Gastroesophageal sphincter (tissue), 3 donors: ENCODE results near the gene CLEC14A.

Experiments used
- CTCF ChIP-seq, 4 experiments: fragments of 200-600 bp in 2 of 4; fragments of 450-650 bp in 2 of 4; sonication (generic) in 1 of 4; IDR thresholded peaks; one replicate each; pipeline ENCODE4 v1.5.1; 2017 to 2019; ENCODE audit warnings: antibody characterized with exemption in 4 of 4, mild to moderate bottlenecking in 2 of 4, moderate library complexity in 2 of 4
- POLR2A ChIP-seq, 2 donors: fragments of 450-650 bp; IDR thresholded peaks; one replicate each; pipeline ENCODE4 v1.6.1; 2017; ENCODE audit warnings: antibody characterized with exemption in 2 of 2, mild to moderate bottlenecking in 2 of 2, moderate library complexity in 1 of 2

DNA sequence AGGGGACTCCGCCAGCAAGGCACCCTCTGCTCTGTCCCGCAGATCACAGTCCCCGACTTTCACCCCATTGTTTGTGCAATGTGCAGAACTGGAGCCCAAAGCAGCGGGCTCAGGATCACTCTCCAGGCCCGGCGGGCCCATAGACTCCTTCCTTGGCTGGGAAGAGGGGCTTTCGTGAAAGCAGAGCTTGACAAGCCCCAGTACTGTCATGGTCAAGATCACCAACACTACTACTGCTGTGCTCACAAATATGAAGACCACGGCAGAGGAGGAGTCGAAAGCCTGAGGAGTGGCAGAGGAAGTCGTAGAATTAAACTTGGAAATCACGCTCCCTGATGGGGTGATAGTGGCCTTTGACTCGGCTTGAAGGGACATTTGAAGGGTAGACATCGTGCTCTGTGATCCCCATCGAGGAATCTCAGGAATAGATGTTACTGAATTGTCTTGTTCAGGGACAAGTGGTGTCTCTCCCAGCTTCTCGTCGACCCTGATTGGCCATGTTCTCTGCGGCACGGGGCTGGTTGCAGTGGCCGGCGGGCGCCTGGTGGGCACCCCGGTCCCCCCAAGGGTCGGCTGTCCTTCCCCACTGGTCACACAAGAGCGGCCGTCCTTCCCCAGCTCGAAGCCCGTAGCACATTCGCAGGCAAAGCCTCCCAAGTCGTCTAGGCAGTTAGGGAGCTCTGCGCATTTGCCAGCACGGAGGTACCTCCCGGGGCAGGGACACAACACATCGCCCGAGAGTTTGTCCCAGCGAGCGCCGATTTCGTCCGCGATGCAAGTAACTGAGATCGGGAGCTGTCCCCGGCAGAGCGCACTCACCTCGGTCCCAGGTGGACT, 1.1 kb downstream of the CLEC14A start:
- no peak for TF ChIP-seq CTCF (IDR thresholded peaks at IDR 0.05)
- no peak for TF ChIP-seq POLR2A (IDR thresholded peaks at IDR 0.05)
